Natural killer cell (primary cell): ENCODE results near the gene SEMA4C. TPM values are rescaled to one million over a fixed set of nuclear protein-coding genes. Genes with fewer than 3 reads are reported as not detected.

Experiments used
- ATAC-seq, 3 donors: fragments of 150-1000 bp in 2 of 3; fragments of 200-7000 bp in 1 of 3; cut with Tn5 transposase; 1 replicate in 1 of 3; 2 replicates in 2 of 3; pipeline ENCODE4 v1.10.0; 2021; ENCODE audit warnings: mild to moderate bottlenecking in 2 of 3, moderate library complexity in 2 of 3
- DNase-seq, 2 donors: peaks; one replicate each; pipeline versions ENCODE4 v3.0.0 to v3.0.0-alpha.2; 2013 to 2021; ENCODE audit warnings: mixed read lengths in 1 of 2
- H3K27ac ChIP-seq: one replicate; pipeline ENCODE4 v1.5.1; 2013; ENCODE audit warnings: mild to moderate bottlenecking, low read length
- H3K27me3 ChIP-seq: one replicate; pipeline ENCODE4 v1.6.1; 2013; ENCODE audit warnings: low read length; ENCODE audit not compliant: control insufficient read depth, insufficient read depth
- H3K36me3 ChIP-seq: one replicate; pipeline ENCODE4 v1.6.1; 2013; ENCODE audit warnings: low read length; ENCODE audit not compliant: control insufficient read depth, insufficient read depth
- H3K4me1 ChIP-seq: one replicate; pipeline ENCODE4 v1.6.1; 2013; ENCODE audit warnings: low read length; ENCODE audit not compliant: control insufficient read depth, insufficient read depth
- H3K4me3 ChIP-seq: one replicate; pipeline ENCODE4 v1.5.1; 2013; ENCODE audit warnings: low read length
- H3K9me3 ChIP-seq: one replicate; pipeline ENCODE4 v1.6.1; 2013; ENCODE audit warnings: low read length; ENCODE audit not compliant: control insufficient read depth, insufficient read depth
- H3K27ac Mint-ChIP-seq, 2 donors: one replicate each; pipeline ENCODE4 v1.8.0; 2022; ENCODE audit warnings: mild to moderate bottlenecking in 2 of 2, mixed read lengths in 2 of 2, moderate library complexity in 1 of 2
- H3K27me3 Mint-ChIP-seq, 2 donors: one replicate each; pipeline ENCODE4 v1.8.0; 2022; ENCODE audit warnings: low read depth in 2 of 2, mixed read lengths in 2 of 2
- H3K36me3 Mint-ChIP-seq: one replicate; pipeline ENCODE4 v1.8.0; 2022; ENCODE audit warnings: mixed read lengths
- H3K4me1 Mint-ChIP-seq, 2 donors: one replicate each; pipeline ENCODE4 v1.8.0; 2022; ENCODE audit warnings: mixed read lengths in 2 of 2
- H3K4me3 Mint-ChIP-seq: one replicate; pipeline ENCODE4 v1.8.0; 2022; ENCODE audit warnings: mild to moderate bottlenecking, moderate library complexity, mixed read lengths
- H3K9me3 Mint-ChIP-seq, 2 donors: one replicate each; pipeline ENCODE4 v1.8.0; 2022; ENCODE audit warnings: mixed read lengths in 2 of 2
- CTCF ChIP-seq: fragments of 200-600 bp; IDR thresholded peaks from one replicate; pipeline ENCODE4 v1.8.0; 2022; ENCODE audit warnings: antibody characterized with exemption
- WGBS: methylation state at CpG from one replicate; pipeline ENCODE4 v1.1.7; 2013; ENCODE audit warnings: missing lambda C conversion rate; ENCODE audit not compliant: insufficient coverage; 5-methylcytosine and 5-hydroxymethylcytosine counted together
- intact Hi-C: fragments of 100-400 bp; cut with micrococcal nuclease; formaldehyde crosslinking; loops from one replicate; pipeline ENCODE4 v1.14.2; 2022
- total RNA-seq, 4 donors: library from RNA; stranded (reverse); fragments of 120-200 nt in 1 of 4; gene quantifications; one replicate each; pipeline versions ENCODE4 v1.2.3 to v1.2.4, GENCODE V29; 2013 to 2022

Gene SEMA4C
- total RNA-seq, 3 donors from 2014 or later (not counting 1 experiment from before 2014, with no cell fraction given) = 51.8 to 78.1 (median 65.8) TPM

GRCh38 chr2:96881349-96882195 lies 11.7 kb upstream of the SEMA4C start:
- Mint-ChIP-seq H3K27me3 (no peaks in the 10 kb centered on the region), H3K4me1 (peaks cover 4 to 9% of the 10 kb centered on the region in 2 donors), H3K27ac (no peak overlapping the region), H3K4me3 (no peak overlapping the region), H3K36me3 (no peaks in the 10 kb centered on the region), H3K9me3 (no peaks in the 10 kb centered on the region)
- Histone ChIP-seq H3K36me3 (no peaks in the 10 kb centered on the region), H3K27ac (no peak overlapping the region), H3K27me3 (no peaks in the 10 kb centered on the region), H3K9me3 (no peaks in the 10 kb centered on the region), H3K4me3 (no peak overlapping the region), H3K4me1 (peaks cover 25% of the 10 kb centered on the region)
- DNase-seq (no peak), ATAC-seq (no peak)
- 83% methylated on average over 9 of the region's 10 CpGs for WGBS
- no peak for TF ChIP-seq CTCF
- intact Hi-C loops = no loop called here

DNA sequence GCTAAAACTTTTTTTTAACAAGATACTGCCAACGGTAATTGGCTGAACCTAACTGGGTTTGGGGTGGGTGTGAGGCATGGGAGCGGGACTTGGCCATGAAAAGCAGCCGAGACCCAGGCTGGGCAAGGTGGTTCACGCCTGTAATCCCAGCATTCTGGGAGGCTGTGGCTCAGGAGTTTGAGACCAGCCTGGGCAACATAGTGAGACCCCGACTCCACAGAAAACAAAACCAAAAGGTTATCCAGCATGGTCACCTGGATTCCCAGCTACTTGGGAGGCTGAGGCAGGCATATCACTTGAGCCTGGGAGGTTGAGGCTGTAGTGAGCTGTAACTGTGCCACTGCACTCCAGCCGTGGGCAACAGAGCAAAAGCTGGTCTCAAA lies 11.0 kb upstream of the SEMA4C start:
- 90% methylated on average over 6 of the region's 6 CpGs for WGBS
- Mint-ChIP-seq H3K27me3 (no peaks in the 10 kb centered on the region), H3K4me3 (no peak overlapping the region), H3K27ac (no peak overlapping the region), H3K36me3 (no peaks in the 10 kb centered on the region), H3K4me1 (peaks cover 9 to 11% of the 10 kb centered on the region in 2 donors), H3K9me3 (no peaks in the 10 kb centered on the region)
- Histone ChIP-seq H3K27ac (no peak overlapping the region), H3K9me3 (no peaks in the 10 kb centered on the region), H3K4me1 (peaks cover 25% of the 10 kb centered on the region), H3K36me3 (no peaks in the 10 kb centered on the region), H3K4me3 (no peak overlapping the region), H3K27me3 (no peaks in the 10 kb centered on the region)
- TF ChIP-seq CTCF = no peak
- intact Hi-C loops = no loop called here
- DNase-seq (no peak), ATAC-seq (no peak)

DNA sequence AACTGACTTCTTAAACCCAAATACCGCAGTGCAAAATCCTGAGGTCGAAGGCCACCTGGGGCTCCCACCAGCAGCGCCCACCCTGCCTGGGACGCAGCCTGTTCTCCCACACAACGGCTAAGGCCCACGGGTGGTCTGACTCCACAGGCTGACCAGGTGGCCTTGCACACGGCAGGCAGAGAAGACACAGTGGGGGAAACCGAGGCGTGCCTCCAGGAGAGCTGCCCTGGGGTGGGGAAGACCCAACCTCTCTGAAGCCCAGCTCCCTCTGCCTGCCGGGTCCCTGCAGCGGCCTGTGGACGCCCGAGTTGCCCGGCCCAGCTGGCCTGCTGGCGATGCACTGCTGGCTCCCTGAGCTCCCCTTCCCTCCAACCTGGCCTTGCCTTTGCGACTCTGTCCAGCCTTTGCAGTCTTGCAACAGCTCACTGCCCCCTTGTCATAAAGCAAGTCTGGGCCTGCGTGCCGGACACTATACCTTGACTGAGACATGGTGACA lies 9.7 kb upstream of the SEMA4C start:
- intact Hi-C loops = loop anchor here (5.0 kb wide), 1 partner anchor 33 kb away; no protein-coding TSS in a partner anchor
- Histone ChIP-seq H3K4me1 (peaks cover 32% of the 10 kb centered on the region), H3K27ac (no peak overlapping the region), H3K27me3 (no peaks in the 10 kb centered on the region), H3K4me3 (no peak overlapping the region), H3K9me3 (no peaks in the 10 kb centered on the region), H3K36me3 (no peaks in the 10 kb centered on the region)
- no peaks in the 10 kb centered on the region for H3K27me3 Mint-ChIP-seq
- no peaks in the 10 kb centered on the region for H3K9me3 Mint-ChIP-seq
- DNase-seq (no peak), ATAC-seq (no peak)
- H3K36me3 Mint-ChIP-seq = no peaks in the 10 kb centered on the region
- no peak overlapping the region for H3K27ac Mint-ChIP-seq
- H3K4me3 Mint-ChIP-seq = no peak overlapping the region
- no peak for TF ChIP-seq CTCF
- 90% methylated on average over 18 of the region's 18 CpGs for WGBS
- H3K4me1 Mint-ChIP-seq = peaks cover 9 to 23% of the 10 kb centered on the region in 2 donors
